GM12874 (cell line): Measurements from ENCODE around the gene CEBPA.
A peak's percentile ranks its signal among the peaks of the same experiment; 100 is the strongest.

Experiments
- TF ChIP-seq, protein P1 (sequence below): IDR thresholded peaks from 2 replicates; pipeline ENCODE4 v1.5.1; 2011; ENCODE audit warnings: low read depth, mild to moderate bottlenecking, control low read depth, low read length, moderate library complexity; ENCODE audit not compliant: insufficient read depth

CEBPA gene

DNA sequence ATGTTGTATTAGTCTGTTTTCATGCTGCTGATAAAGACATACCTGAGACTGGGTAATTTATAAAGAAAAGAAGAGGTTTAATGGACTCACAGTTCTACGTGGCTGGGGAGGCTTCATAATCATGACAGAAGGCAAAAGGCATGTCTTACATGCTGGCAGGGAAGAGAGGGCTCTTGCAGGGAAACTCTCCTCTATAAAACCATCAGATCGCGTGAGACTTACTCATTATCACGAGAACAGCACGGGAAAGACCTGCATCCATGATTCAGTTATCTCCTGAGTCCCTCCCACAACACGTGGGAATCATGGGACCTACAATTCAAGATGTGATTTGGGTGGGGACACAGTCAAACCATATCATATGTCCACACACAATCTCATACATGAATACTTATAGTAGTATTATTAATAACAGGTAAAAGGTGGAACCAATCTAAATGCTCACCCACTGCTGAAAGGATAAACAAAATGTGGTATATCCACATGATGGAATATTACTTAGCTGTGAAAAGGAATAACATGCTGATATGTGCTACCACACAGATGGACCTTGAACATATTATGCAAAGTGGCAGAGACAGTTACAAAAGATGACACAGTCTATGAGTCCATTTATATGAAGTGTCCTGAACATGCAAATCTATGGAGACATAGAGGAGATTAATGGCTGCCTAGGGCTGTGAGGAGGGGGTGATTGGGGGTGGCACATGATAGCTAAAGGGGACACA is 20.9 kb upstream of the CEBPA start:
- TF ChIP-seq, protein P1, sequence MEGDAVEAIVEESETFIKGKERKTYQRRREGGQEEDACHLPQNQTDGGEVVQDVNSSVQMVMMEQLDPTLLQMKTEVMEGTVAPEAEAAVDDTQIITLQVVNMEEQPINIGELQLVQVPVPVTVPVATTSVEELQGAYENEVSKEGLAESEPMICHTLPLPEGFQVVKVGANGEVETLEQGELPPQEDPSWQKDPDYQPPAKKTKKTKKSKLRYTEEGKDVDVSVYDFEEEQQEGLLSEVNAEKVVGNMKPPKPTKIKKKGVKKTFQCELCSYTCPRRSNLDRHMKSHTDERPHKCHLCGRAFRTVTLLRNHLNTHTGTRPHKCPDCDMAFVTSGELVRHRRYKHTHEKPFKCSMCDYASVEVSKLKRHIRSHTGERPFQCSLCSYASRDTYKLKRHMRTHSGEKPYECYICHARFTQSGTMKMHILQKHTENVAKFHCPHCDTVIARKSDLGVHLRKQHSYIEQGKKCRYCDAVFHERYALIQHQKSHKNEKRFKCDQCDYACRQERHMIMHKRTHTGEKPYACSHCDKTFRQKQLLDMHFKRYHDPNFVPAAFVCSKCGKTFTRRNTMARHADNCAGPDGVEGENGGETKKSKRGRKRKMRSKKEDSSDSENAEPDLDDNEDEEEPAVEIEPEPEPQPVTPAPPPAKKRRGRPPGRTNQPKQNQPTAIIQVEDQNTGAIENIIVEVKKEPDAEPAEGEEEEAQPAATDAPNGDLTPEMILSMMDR, result no peak

DNA sequence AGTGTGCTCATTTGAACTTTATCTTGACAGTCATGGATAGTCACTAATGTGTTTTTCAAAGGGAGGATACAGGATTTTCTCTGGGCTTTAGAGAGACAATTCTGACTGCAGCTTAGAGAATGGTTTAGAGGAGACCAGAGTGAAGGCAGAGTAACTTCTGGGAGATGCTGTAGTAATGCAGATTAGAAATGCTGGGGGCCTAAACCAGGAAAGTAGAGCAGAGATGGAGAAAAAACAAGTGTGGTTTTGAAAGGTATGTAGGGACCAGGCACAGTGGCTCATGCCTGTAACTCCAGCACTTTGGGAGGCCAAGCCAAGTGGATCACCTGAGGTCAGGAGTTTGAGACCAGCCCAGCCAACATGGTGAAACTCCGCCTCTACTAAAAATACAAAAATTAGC is 18.3 kb upstream of the CEBPA start:
- TF ChIP-seq, protein P1, result no peak

DNA sequence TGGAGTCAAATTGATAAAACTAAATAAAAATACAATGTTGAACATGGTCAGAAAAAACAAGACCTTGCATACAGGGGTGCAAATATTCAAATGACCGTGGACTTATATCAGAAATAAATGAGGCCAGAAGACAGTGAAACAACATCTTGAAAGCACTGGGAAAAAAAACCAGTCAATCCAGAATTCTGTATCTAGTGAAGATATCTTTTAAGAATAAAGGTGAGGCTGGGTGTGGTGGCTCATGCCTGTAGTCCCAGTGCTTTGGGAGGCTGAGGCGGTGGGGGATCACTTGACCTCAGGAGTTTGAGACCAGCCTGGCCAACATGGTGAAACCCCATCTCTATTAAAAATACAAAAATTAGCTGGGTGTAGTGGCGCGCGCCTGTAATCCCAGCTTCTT is 15.2 kb upstream of the CEBPA start:
- TF ChIP-seq, protein P1, result no peak

DNA sequence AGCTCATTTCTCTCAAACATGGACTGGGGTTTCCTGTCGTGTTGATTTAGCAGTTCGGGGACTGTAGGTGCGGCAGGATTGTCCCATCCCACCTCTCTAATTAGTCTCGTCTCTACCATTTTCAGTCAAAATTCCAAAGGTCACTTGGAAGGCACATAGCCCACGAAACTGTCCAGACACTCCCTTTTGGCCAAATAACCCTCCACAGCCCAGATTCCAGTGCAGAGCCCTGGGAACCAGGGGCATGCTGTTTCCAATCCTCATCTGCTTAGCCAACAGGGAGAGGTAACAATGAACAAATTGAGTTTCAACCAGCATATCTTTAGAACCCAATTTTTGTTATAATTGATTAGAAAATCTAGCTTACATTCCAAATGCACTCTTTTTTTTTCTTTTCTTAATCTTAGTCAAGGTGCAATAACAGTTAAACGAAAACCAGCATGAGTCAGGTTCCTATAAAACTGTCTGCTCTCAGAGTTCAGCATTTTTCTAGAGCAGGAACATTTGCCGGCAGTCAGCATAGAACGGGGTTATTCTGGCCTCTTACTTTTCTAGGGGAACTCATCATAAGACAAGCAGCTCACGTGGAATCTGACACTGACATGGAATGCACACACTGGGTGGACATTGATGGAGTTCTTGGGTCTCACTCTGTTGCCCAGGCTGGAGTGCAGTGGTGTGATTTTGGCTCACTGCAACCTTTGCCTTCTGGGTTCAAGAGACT is 14.4 kb upstream of the CEBPA start:
- TF ChIP-seq, protein P1, result no peak

DNA sequence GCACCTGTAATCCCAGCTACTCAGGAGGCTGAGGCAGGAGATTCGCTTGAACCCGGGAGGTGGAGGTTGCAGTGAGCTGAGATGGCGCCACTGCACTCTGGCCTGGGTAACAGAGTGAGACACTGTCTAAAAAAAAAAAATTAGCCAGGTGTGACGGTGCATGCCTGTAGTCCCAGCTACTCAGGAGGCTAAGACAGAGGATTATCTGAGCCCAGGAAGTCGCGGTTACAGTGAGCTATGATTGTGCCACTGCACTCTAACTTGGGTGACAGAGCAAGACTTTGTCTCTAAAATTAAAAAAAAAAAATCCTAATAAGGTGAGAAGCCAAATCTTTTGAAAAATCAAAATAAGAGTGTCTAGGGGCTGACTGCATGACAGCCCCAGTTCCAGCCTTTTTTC is 9.7 kb upstream of the CEBPA start:
- TF ChIP-seq, protein P1, result no peak

DNA sequence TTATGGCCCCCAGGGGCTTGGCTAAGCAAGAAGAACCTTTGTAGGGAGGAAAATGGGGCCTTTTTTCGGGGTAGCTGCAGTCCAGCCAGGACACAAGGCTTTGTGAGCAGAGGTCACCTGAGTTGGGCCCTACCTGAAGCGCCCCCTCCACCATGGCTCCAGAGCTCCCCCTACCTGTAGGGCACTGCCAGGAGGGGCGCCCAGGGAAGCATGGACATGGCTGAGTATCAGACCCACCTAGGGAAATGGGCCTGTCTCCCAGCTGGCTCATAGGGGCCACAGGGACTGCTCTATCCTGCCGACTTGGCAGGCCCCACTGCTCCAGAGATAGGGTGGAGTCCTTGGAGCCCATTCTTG is 9.0 kb upstream of the CEBPA start:
- TF ChIP-seq, protein P1, result peak; percentile 26; the same call in 1 of the 2 replicates

DNA sequence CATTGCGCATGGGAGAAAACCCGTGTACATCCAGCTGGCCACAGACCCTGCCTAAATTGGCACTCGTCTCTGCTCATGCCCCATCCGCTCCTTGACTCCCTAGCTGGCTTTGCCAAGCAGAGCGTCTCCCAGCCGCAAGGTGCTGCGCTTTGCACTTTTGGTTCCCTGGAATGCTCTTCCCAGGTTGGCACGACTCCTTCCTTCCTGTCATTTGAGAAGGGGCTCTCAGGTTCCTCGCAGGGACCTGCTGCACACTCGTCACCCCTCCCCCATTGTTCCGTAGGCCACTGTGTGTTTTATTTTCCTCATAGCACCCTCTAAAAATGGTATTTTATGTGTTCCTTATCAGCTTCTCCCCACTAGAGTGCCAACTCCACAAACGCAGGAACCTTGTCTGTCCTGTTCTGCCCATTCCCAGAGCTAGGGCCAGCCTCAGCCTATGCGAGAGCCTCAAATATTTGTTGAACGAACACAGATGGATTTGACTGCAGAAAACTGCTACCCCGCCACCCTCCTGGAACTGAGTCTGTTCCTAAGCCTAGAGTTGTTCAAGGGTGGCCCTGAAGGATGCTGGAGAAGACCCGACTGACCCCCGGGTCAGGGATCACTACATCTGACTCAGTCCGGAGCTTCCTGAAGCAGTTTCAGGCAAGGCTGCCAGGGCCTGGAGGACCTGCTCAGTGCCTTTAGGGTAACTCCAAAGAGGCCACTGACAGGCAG is 8.4 kb upstream of the CEBPA start:
- TF ChIP-seq, protein P1, result no peak
